Stimulated activated CD8-positive, alpha-beta memory T cell treated with anti-CD3 and anti-CD28 coated beads, Interleukin-15, amount 100 ng/mL, for 4 hours (primary cell): ENCODE results near the gene TMEM134.
"Not testable (repeated sequence)": the region's sequence is repeated elsewhere in the genome, so short reads cannot be mapped to it uniquely, and the experiment has no call there.

Experiments used
- DNase-seq, 2 donors: peaks; one replicate each; pipeline ENCODE4 v3.0.0-alpha.2; 2020; ENCODE audit warnings: low read depth in 2 of 2

TMEM134 gene, protein sequence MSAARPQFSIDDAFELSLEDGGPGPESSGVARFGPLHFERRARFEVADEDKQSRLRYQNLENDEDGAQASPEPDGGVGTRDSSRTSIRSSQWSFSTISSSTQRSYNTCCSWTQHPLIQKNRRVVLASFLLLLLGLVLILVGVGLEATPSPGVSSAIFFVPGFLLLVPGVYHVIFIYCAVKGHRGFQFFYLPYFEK

DNA sequence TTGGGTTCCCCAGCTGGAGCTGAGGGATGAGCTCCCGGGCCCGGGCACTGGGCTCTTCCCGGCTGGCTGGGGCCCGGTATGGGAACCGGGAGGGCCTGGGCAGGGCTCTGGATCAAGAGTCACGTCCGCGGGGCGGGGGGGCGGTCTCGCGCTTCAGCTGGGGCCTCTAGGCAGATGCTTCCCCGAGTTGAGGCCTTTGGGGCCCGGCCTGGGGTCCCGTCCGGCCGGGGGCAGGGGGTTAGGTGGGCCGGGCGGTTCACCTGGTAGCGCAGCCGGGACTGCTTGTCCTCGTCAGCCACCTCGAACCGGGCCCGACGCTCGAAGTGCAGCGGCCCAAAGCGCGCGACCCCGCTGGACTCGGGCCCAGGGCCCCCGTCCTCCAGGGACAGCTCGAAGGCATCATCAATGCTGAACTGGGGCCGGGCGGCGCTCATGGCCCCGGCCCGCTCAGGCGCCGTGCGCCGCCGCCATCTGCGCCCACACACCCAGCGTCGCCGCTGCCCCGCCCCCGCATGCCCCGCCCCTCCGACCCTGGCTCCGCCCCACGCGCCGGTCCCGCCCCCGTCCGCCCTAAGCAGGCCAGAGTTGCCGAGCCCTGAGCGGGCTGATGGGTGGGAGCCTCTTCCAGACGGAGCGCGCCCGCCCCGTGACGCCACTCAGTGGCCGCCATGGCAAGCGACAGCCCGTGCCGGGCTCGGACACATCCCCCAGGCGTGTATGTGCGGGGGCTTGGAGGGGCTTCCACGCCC lies at the start of gene TMEM134:
Gene TMEM134, minus strand, starts transcription at position 493 of the 749 bp plus-strand sequence. Its CDS starts 59 bp downstream, at position 434.
- peak; percentile 80 to 84 for DNase-seq

GRCh38 chr11:67517784-67518552 lies 48.9 kb upstream of the TMEM134 start:
- no peak for DNase-seq

GRCh38 chr11:67516806-67517205 lies 47.8 kb upstream of the TMEM134 start:
- no peak for DNase-seq

DNA sequence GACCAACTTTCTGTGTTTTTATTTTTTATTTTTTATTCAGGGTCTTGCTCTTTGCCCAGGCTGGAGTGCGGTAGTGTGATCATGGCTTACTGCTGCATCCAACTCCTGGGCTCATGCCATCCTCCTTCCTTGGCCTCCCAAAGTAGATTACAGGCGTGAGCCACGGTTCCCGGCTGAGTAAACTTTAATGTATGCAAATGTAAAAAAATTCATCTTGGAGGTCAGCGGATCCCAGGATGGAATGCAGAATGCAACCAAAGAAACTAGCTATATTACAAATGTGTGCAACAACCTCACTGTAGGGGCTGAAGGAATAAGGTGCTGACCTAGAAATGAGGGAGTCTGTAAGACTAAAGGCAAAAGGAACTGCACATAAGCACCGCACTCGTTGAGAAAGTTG lies 45.1 kb upstream of the TMEM134 start:
- DNase-seq, result no peak

GRCh38 chr11:67511558-67511957 lies 42.5 kb upstream of the TMEM134 start:
- DNase-seq, result not testable (repeated sequence)

GRCh38 chr11:67510023-67510345 lies 40.9 kb upstream of the TMEM134 start:
- no peak for DNase-seq

DNA sequence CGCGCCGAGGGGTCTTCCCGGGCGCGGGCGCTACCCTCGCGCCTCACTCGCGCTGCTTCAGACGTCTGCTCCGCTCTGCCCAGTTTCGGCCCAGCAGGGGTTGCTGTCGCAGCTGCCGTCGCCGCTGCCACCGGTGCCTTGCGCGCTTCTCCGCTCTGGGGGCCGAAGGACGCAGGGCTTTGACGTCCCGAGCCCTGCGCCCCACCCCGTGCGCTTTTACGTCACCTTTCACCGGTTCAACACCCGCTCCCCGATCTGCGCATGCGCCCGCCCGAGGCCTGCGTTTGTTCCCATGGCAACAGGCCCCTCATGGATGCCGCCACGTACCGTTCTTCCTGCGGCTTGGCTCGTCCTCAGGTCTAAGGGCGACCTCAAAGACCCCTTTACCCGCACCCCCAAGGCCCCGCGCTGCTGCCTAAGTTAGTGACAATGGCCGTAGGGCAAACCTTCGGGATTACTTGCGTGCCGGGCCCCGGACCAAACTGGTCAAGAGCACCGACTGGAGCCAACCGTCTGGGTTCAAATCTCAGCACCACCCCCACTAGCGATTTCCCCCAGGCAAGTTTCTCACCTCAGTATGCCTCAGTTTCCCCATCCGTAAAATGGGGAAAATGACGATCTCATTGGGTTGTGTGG lies 39.6 kb upstream of the TMEM134 start:
- peak; percentile 95 to 98 for DNase-seq

DNA sequence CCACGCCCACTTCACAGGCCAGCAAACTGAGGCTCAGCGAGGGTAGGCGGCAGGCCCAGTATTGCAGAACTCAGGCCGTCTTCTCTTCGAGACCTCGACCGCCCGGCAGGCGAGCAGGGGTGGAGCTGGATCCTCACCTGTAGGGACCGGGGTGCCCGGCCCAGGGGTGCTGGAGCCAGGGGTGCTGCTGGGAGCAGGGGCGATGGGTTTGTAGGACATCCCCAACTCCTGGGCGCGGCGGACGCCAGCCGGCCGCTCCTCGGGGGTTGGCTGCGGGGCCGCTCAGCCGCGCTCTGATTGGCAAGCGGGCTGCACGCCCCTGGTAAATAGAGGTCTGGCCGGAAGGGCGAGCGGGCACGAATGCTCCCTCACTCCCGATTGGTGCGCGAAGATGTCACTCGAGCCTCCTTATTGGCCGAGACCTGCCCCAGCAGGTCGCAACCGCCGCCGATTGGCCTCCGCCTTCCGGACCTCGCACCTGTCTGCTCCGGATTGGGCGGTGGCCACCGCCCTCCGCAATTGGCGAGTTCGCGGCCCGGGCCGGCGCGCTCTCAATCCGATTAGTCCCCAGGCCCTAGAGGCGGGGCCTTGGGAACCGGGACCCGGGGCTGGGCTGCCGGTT lies 38.9 kb upstream of the TMEM134 start, which contains the start of gene CDK2AP2:
Gene CDK2AP2, minus strand, starts transcription at position 299 of the 622 bp plus-strand sequence. Its CDS starts 80 bp downstream, at position 219.
- DNase-seq, result peak; percentile 93

GRCh38 chr11:67507242-67507863 lies 38.3 kb upstream of the TMEM134 start:
- no peak for DNase-seq

DNA sequence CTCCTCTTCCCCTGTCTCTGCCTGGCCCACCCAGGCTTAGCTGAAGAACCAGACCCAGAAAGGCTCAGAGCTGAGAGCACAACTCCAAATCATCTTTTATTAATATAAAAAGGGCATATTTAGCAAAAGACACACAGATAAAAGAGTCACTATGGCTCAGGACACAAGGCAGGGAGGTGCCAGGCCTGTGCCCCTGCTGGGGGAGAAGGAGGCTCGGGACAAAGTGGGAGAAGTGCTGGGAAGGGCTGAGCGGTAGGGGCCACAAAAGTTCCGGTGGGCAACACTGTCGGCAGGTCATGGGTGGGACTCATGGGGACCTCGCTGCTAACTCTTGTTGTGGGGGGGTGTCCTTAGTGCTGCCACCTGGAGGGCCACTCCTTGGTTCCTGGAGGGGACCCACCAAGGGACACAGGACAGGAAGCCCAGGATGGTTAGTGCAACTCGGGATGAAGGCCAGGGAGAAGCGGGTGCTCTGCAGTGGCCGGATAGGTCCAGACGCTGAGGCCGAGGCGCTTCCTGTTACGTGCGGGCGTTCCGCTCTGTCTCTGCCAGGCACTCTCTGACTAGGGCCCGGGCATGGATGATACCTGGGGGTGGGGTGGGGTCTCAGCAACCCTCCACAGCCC lies 37.5 kb upstream of the TMEM134 start:
- DNase-seq, result no peak

- DNase-seq, result peak; percentile 74 to 82
Measured at GRCh38 chr11:67505605-67506396, 36.8 kb upstream of the TMEM134 start.

- peak in 1 of 2 donors; percentile 62 for DNase-seq
Measured at GRCh38 chr11:67504950-67505581, 36.0 kb upstream of the TMEM134 start, which contains the start of gene PITPNM1. Gene PITPNM1 (minus strand): TSS chr11:67505363. CDS start chr11:67504180, 1,183 bp downstream.

DNA sequence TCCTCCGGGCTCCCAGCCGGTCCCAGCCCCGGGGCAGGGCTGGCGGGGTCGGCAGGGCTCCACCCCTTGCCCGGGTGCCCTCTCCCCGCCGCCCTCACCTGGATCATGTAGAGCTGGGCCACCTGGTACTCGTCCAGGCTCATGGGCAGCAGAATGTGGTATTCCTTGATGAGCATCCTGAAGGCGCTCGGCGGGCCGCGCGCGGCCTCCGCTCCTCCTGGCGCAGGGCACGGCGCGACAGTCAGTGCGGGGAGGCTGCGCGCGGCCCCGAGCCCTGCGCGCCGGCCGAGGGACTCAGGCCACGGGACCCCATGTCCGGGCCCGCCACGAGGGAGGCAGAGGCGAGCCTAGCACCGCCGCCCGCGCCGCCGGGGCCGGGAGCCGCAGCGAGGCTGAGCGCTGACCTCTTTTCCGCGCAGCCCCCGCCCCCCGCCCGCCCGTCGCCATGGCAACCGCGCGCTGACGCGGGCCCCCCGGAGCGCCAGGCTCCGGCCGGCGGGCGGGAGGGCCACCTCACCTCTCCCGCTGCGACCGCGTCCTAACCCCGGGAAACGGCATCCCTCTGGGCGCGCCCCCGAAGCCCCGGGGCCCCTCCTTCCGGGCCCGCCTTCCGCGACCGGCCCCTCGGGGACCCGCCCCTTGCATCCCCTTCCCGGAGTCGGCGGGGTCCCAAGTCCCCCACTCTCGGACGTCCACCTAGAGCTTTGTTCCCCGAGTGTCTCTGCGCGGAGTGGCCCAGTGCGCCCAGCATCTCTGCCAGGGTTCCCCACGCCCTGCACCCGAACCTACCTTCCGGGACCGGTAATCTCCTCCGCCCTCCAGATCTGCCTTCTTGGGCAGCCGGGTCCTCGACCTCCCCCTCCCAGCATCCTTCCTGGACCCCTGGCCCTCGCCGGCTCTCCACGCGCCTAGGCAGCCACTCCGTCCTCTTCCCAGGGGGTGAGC lies 35.2 kb upstream of the TMEM134 start:
- DNase-seq, result no peak

DNA sequence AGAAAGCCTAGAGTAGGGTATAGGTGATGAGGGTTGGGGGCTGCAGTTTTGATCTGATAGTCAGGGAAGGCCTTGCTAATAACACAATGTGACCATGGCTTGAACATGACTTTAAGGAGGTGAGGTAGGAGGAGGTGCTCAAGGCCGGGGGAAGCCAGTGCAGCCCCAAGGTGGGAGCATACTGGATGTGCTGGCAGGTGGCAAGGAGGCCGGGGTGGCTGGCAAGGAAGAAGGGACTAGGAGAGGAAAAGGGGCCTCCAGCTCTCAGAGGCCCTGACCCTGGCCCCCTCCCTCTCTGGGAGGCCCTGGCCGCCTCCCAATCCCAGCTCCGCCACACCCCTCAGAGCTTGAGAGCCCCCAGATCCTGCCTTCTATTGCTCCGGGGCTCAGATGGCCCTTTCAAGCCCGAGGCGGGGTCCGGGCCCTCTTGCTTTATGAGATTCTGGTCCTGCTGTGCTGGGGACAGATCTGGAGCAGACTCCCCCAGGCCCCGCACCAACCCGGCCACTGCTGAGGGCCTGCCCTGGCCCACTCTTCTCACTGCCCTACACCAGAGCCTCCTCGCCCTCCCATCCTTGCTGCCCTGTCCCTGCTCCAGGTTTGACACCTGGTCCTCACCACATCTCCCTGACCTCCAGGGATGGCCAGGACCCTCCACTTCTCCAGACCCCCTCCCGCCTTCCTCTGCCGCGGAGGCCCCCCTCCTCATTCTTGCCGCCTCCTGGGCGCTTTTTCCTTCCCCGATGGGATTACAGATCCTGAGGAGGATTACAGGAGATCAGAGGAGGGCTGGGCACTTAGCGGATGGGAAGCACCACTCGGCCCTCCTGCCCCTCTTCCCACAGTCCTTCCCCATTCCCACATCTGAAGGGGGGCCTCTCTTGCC lies 34.3 kb upstream of the TMEM134 start:
- no peak for DNase-seq

- DNase-seq, result no peak
Measured at GRCh38 chr11:67502328-67502979, 33.4 kb upstream of the TMEM134 start.

DNA sequence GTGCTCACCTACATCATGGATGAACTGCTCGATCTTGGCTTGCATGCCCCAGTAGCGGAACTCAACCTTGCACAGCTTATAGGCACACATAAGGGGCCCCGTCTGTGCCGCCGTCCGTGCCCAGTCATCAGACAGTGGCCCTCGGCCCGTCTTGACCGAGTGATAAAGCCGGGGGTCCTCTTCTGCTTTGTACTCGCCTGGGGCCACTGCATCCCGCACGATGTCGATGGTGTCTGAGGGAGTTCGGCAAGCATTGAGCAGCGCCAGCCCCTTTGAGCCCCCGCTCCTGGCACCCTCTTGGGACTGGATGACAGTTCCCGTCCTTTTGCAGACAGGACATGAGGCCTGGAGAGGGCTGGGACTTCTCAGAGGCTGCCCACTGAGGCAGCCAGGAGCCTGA lies 32.8 kb upstream of the TMEM134 start:
- DNase-seq, result no peak
